Measurements from ENCODE around the gene CCDC59.
A peak's percentile ranks its signal among the peaks of the same experiment; 100 is the strongest.
"Not testable (repeated sequence)": the region's sequence is repeated elsewhere in the genome, so short reads cannot be mapped to it uniquely, and the experiment has no call there.

CCDC59 gene, protein sequence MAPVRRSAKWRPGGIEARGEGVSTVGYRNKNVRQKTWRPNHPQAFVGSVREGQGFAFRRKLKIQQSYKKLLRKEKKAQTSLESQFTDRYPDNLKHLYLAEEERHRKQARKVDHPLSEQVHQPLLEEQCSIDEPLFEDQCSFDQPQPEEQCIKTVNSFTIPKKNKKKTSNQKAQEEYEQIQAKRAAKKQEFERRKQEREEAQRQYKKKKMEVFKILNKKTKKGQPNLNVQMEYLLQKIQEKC

DNA sequence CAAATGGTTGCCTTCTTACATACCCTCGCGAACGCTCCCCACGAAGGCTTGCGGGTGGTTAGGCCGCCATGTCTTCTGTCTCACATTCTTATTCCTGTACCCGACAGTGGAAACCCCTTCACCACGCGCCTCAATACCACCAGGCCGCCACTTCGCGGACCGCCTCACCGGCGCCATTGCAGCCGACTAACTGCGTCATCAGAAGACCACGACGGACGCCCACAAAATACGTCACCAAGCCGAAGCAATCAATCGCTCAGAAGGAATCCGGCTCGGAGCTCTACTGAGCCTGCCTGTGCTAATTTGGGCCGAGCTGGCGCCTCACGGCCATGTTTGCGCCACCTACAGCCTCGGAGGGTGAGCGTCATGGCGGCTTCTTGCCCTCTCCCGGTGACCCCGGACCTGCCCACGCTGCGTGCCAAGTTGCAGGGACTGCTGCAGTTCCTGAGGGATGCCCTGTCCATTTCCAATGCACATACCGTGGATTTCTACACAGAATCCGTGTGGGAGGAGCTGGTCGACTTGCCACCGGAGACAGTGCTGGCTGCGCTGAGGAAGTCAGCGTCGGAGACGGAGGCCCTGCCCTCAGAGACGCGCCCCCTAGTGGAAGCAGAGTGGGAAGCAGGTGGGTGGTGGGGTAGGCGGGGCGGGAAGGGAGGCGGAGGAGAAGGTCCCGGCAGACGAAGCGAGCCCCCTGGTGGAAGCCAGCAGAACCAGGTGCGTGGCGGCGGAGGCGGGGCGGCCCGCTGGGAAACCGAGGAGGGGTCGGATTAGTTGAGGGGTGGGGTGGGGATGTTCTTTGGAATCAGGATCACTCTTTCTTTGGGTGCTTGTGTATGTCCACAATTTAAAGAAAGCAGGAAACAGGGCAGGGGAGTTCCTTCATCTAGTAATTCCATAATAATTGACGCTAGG is at the start of gene CCDC59, which contains the start of gene METTL25:
Gene CCDC59, minus strand, starts transcription at position 188 of the 915 bp plus-strand sequence. Its CDS starts 11 bp downstream, at position 177.
Gene METTL25, plus strand, starts transcription at position 330 of the 915 bp plus-strand sequence. Its CDS starts 37 bp downstream, at position 367.
- DNase-seq, result peak; percentile 94

DNA sequence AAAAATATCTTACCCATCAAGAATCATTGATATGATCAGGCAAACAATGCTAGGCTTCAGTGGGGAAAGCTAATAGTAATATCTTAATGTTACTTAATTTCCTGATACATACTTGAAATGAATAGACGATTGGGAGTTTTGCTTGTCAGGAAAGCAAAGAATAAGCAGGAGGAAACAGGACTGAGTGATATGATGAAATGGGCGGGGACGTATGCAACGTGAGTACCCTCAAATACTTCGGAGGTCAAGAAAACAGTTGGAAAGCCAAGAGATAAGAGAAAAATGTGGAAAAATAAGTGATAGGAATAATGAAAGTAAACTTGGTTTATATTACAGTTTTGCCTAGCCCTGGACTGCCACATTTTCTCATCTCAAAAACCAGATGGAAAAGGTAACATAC is 49.3 kb upstream of the CCDC59 start:
- DNase-seq, result no peak

DNA sequence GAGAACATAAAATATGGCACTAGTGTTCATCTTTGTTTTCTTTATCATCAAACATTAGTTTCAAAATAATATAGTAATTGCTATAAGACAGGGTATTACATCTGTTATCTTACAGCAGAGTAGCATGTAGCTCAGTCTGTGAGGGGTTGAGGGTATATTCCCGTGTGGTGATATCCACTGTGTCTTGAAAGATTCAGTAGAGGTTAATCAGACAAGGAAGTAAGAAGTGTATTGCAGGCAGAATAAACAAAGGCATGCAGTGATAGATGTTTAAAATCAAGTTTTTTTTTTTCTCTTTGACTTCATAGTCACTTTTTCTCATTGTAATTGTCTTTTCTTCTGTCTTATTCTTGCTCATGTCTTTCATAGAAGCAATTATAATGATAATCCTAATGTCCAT is 48.5 kb upstream of the CCDC59 start:
- DNase-seq, result no peak

DNA sequence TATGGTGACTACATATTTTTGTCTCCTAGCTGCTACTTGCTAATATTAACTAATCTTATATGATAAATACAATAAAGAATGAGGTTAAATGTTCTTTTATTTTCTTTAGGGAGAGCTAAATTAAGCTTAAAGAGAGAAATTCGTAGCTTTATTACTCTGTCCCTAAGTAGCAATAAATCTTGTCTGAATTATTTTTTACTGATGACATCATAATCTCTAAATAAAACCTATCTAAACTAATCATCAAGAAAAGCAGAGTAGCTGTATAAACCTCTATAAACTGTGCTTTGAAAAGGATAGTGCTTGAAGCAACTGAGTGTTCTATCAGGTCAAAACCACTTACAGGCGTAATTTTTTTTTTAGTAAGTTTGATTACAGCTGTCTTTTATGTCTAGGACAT is 42.6 kb upstream of the CCDC59 start:
- DNase-seq, result no peak

DNA sequence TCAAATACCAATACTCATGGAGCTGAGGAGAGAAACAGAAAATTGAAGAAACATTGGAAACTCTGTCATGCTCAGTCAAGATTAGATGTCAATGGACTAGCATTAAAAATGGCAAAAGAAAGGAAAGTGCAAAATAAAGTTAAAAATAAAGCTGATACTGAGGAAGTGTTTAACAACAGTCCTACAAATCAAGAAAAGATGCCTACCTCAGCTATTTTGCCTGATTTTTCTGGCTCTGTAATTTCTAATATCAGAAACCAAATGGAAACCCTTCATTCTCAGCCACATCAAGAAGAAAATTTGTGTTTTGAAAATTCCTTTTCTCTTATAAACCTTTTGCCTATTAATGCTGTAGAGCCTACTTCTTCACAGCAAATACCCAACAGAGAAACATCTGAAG is 40.7 kb upstream of the CCDC59 start:
- no peak for DNase-seq

DNA sequence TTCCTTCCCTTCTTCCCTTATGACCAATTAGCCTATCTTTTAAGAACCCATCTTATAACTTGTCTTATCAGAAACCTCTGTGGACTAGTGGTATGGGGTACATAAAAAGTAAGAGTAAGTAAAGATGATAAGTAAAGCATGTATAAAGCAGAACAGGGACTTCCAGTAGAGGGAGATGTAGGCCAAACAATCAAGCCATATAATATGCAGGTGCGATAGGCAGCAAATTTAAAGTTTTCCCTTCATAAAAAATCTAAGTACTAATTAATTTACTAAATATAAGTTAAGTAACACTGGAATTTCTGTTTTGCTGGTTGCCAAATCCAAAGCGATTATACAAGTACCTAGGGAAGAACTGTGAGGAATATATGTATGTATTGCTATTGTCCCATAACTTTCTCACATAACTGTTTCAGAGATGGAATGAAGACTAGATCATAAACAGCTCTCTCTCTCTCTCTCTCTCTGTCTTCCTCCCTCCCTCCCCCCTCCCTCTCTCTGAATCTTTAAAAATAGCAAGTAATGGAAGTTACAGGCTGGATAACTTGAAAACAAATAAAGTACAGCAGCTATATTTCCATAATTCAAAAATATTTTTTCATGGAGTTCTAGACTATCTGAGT is 25.9 kb upstream of the CCDC59 start:
- DNase-seq, result peak; percentile 42

DNA sequence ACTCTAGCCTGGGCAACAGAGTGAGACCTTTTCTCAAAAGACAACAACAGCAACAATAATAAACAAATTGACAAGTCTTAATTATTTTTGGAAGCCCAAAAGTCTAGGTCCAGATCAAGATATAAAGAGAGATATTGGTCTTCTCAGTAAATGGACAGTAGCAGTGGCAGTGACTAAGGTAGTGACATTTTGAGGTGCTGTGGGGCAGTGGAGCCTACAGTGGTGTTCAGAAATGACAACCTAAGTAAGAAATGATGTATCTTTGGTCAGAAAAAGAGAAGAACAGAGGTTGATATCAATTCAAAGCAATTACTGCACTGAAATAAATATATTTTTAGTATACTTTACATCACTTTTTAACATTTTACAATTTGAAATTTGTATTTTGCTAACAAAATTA is 20.8 kb upstream of the CCDC59 start:
- no peak for DNase-seq

DNA sequence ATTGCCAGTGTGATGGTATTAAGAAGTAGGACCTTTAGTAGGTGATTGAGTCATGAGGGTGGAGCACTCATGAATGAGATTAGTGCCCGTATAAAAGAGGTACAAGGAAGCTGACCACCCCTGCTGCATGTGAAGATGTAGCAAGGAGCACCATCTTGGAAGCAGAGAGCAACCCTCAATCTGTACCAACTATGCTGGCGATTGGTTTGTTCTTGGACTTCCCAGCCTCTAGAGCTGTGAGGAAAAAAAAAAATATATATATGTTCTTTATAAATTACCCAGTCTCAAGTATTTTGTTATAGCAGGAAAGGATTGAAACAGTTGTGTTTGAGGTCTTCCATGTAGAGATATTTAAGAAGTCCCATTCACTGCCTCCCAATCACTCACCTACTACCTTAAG is 17.0 kb upstream of the CCDC59 start:
- no peak for DNase-seq

DNA sequence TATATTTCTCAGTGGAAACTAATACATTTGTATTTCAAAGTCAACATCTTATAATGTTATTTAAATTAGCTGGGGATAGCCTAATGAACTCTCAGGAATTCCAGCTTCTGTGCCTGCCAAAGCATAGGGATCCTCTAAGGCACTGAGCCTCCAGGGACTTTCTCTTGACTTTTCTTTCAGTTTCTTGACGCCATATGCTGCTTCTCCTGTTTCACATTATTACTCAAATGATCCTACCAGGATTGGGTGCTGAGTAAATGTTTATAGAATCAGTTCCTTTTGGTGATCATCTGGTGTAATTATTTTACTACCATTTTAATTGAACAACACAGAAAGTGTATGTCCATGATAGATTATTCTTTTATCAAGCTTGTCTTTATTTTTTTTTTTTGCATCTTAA is 8.0 kb upstream of the CCDC59 start:
- DNase-seq, result no peak

DNA sequence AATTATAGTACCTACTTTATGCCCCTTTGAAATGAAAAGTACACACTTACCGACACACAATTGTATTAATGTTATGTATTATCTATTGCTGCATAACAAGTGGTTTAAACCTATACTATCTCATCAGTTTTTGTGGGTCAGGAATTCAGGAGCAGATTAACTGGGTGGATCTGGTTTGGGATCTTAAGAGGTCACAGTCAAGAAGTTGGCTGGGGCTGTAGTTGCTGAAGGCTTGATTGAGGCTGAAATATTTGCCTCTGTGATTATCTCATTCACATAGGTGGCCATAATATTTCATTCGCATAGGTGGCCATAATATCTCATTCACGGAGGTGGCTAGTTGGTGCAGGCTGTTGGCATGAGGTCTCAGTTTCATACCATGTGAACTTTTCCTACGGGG is 5.8 kb upstream of the CCDC59 start:
- DNase-seq, result no peak

DNA sequence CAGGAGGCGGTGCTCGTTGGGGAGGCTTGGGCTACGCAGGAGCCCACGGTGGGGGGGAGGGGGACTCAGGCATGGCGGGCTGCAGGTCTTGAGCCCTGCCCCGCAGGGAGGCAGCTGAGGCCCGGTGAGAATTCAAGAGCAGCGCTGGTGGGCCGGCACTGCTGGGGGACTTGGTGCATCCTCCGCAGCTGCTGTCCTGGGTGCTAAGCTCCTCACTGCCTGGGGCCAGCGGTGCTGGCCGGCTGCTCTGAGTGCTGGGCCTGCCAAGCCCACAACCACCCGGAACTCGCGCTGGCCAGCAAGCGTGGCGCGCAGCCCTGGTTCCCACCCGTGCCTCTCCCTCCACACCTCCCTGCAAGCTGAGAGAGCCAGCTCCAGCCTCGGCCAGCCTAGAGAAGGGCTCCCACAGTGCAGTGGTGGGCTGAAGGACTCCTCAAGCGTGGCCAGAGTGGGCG is 3.3 kb upstream of the CCDC59 start:
- no peak for DNase-seq

DNA sequence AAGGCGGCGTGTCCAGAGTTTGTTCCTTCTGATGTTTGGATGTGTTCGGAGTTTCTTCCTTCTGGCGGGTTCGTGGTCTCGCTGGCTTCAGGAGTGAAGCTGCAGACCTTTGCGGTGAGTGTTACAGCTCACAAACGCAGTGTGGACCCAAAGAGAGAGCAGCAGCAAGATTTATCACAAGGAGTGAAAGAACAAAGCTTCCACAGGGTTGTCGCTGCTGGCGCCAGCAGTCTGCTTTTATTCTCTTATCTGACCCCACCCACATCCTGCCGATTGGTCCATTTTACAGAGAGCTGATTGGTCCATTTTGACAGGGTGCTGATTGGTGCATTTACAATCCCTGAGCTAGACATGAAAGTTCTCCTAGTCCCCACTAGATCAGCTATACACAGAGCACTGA is 2.6 kb upstream of the CCDC59 start:
- DNase-seq, result not testable (repeated sequence)

DNA sequence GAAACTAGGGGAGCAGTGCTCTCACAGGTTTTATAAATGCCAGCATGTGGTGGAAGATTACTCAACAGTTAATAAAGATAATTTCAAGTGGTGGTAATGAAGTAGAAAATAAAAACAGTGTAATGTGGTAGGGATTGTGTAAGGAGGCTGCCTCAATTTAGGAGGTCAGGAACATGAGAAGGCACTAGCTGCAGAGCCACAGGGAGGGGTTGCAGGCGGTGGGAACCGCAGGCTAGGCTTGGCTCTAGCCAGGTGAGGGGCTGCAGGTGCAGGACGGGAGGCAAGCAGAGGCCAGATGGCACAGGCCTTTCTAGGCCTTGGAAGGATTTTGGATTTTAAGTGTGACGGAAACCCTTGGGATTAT is 910 bp upstream of the CCDC59 start:
- DNase-seq, result no peak

DNA sequence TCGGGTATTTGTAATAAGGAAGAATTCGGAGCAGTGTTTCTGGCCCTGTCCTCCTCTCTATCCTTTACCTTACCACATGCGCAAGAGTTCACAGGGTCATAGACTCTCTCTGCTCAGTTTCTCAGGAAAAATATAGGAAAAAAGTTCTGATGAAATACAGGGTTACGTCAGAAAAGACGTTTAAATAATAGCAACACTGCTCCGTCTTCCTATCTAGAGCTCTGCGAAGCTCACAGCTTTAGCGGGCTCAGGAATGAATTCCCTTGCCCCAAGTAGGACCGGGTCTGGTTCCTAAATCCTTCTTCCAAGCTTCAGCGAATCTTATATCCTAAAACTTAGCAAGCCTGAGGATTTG is 365 bp downstream of the CCDC59 start:
- DNase-seq, result peak; percentile 34

DNA sequence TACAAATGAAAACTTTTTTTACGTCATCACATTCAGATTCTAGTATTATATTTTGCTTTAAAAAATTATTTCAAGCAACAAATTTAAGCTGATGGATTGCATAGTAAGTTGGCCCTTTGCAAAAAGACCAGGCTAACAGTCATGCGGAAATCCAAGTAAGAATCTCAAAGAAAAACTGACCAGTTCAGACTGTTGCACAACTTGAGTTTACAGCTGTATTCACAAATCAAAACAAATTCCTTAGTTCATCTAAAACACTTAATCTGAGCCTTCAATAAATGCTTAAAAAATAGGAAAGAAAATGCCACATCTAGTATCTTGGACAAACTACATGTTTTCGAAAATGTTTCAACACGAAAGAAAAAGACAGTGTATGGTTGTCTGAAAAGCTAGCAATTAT is 847 bp downstream of the CCDC59 start:
- no peak for DNase-seq

DNA sequence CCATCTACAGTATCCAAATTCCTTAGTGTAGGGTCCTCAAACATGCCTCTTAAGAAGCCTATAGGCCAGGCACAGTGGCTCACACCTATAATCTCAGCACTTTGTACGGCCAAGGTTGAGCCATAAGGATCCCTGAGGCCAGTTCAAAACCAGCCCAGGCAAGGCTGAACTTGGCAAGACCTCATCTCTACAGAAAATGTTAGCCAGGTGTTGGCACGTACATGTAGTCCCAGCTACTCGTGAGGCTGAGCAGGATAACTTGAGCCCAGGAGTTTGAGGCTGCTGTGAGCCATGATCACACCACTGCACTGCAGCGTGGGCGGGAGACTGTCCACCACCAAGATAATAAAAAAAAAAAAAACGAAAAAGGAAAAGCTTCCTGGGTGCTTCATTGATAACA is 6.8 kb downstream of the CCDC59 start:
- DNase-seq, result no peak

DNA sequence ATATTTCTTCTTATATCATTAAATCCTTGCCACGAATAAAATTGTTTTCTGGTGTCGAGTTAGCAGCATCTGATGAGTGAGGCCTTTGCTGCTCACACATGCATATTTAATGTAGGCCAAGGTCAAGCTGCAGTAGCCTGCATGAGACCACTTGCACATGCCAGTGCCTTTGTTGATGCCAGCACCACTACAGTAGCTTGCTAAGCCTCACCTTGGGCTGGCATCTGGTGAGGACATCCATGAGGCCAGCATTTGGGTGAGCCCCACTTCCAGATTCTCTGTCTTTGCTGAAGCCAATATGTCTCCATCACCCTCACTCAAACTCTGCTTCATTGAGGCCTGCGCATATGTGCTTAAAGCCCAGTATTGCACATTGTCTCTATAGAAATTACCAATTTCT is 8.0 kb downstream of the CCDC59 start:
- DNase-seq, result no peak

DNA sequence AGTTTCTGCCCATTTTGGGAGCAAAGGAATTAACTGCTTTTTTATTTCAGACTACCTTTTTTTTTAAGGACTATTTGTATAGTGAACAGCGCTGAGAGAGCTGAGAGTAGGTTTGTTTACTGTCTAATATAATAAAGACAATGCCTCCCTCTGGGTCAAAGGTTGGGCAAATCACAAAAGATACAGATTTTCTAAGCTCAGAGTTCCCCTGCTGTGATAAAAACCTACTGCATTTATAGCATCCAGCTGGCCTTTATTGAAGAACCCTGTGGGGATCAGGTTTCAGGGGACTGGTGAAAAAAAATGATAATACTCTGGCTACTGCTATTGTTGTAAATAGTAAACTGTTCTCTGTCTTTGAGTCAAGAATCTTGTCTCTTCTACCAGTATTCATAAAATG is 28.7 kb downstream of the CCDC59 start:
- no peak for DNase-seq

DNA sequence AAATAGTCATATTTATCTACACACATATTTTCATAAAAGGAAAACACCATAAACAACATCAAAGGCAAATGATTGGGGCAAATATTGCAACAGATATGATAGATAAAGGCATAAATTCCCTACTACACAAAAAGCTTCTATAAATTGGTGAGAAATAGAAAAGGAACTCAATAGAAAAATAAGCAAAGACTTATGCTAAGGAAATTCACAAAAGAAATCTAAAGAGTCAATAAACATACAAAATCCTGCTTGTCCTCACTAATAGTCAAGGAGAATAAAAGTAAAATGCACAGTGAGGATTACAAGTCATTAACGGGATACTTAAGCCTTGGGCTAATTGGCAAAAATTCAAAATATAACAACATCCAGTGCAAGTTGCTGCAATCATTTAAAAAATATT is 30.3 kb downstream of the CCDC59 start:
- DNase-seq, result no peak

DNA sequence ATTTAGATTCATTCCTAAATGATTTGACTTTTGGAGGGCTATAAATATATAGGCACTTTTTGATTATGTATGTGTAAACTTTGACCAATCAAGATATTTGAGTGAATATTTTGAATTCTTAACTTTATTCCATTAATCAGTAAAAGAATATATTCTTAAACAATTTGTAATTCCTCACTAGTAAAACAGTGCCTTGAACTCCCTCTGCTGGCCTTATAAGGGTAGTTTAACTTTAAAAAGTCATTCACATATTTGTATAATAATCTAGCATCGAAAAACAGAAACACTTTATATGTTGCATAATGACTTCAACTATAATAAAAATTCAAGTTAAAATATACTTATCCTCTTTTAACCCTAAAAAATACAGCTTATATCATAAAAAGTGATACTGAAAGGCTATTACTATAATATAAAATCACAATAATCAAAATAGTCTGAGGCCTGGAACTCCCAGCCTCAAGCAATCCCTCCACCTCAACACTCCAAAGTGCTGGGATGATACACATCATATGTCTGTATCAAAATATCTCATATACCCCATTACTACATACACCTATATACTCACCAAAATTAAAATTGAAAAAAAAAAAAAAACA is 31.2 kb downstream of the CCDC59 start:
- peak; percentile 53 for DNase-seq

DNA sequence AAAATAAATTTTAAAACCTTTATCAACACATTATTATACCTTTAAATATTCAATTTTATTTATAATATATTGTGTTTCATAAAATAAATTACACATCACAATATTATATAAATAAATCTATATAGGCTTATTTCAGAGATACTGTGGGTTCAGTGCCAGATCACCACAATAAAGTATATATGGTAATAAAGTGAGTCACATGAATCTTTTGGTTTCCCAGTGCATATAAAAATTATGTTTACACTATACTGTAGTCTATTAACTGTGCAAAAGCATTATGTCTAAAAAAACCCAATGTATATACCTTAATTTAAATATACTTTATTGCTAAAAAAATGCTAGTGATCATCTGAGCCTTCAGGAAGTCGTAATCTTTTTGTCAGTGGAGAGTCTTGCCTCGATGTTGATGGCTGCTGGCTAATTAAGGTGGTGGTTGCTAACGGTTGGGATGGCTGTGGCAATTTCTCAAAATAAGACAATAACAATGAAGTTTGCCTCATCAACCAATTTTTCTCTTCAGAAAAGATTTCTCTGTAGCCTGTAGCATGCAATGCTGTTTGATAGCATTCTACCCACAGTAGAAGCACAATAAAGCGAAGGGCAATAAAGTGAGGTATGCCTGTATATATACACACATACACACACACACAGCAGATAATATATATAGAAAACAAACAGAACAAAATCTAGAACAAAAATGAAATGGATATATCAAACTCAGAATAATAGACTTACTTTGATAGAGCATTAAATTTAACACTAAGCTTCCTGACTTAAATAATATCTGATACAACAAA is 32.4 kb downstream of the CCDC59 start:
- no peak for DNase-seq

DNA sequence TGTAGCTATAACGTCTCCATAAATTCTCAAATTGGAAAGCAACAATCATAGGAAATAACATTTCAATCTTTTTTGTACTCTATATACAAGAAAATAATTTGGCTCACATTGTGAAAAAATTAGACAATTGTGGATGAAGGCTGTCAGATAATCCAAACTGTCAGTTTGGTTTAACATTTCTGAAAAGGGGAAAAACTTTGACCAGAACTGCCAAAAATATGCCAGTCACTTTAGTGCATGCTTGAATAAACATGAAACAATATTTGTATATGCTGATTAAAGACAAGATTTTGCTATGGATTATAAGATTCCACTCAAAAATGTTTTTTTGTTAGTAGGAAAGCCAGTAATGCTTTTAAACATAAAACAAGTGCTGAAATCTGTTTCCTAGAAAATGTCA is 38.9 kb downstream of the CCDC59 start:
- no peak for DNase-seq
